ENCODE results near the gene MATN4.

- no peak for TF ChIP-seq ZNF121 (CRISPR knock-in tag; IDR thresholded peaks at IDR 0.05)
- TF ChIP-seq, protein P1, sequence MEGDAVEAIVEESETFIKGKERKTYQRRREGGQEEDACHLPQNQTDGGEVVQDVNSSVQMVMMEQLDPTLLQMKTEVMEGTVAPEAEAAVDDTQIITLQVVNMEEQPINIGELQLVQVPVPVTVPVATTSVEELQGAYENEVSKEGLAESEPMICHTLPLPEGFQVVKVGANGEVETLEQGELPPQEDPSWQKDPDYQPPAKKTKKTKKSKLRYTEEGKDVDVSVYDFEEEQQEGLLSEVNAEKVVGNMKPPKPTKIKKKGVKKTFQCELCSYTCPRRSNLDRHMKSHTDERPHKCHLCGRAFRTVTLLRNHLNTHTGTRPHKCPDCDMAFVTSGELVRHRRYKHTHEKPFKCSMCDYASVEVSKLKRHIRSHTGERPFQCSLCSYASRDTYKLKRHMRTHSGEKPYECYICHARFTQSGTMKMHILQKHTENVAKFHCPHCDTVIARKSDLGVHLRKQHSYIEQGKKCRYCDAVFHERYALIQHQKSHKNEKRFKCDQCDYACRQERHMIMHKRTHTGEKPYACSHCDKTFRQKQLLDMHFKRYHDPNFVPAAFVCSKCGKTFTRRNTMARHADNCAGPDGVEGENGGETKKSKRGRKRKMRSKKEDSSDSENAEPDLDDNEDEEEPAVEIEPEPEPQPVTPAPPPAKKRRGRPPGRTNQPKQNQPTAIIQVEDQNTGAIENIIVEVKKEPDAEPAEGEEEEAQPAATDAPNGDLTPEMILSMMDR (IDR thresholded peaks at IDR 0.05) = no peak
These were observed 49.4 kb downstream of the MATN4 start for GRCh38 chr20:45258664-45259063.

Measured in WTC11 (cell line).